ENCODE results near the gene EXOSC3. TPM values are rescaled to one million over a fixed set of nuclear protein-coding genes. Genes with fewer than 3 reads are reported as not detected.

Gene EXOSC3
- total and polyA plus RNA-seq, 2 of the 8 experiments (the other 6 are each of a cell fraction or from before 2014, with no cell fraction given), result 46.7 to 73.4 TPM

GRCh38 chr9:37730839-37731238, 54.0 kb downstream of the EXOSC3 start:
- no peak overlapping the region for H2AK5ac ChIP-seq (ENCODE audit: low read depth, low read length)
- H3K79me1 ChIP-seq (ENCODE audit: low read depth, low read length), result no peaks in the 10 kb centered on the region
- no peak overlapping the region for H2BK120ac ChIP-seq (replicated peaks; ENCODE audit: low read depth, low read length)
- 45% methylated on average over 5 of the region's 5 CpGs; no CpG with 5 or more reads in 1 of the 2 experiments for WGBS, 2 experiments (ENCODE audit: extremely low coverage in 1 of 2, insufficient coverage in 1 of 2, insufficient read length in 1 of 2, insufficient replicate concordance in 2 of 2, low coverage in 1 of 2, low lambda C conversion rate in 2 of 2, missing lambda C conversion rate in 1 of 2)
- H3K9me3 ChIP-seq (ENCODE audit: insufficient read depth in 2 of 2, low read depth in 1 of 2, low read length in 1 of 2), result no peaks in the 10 kb centered on the region
- H3K4me2 ChIP-seq (ENCODE audit: insufficient read depth in 1 of 2, low read depth in 2 of 2, low read length in 2 of 2), result peak overlapping the region; percentile 31 to 46; a peak in 2 of 4 replicates
- no peak overlapping the region for H4K91ac ChIP-seq (replicated peaks; ENCODE audit: insufficient read length, low read length)
- H3K23ac ChIP-seq (ENCODE audit: insufficient read length), result no peak overlapping the region
- no peak overlapping the region for H4K5ac ChIP-seq (ENCODE audit: insufficient read length, low read depth, low read length)
- no peak overlapping the region for H2BK5ac ChIP-seq (ENCODE audit: low read depth, low read length)
- H3K56ac ChIP-seq (replicated peaks; ENCODE audit: insufficient read length, low read depth, low read length), result no peak overlapping the region
- peak overlapping the region; percentile 97; the same call in 1 of the 2 replicates for H2AFZ ChIP-seq (ENCODE audit: low read length)
- ChIA-PET POLR2A (ENCODE audit: partially characterized antibody) (no interaction called here), CTCF (ENCODE audit: partially characterized antibody) (no interaction called here)
- FAIRE-seq (no peak), DNase-seq (ENCODE audit: low read depth in 1 of 2, low spot score in 2 of 2) (no peak)
- H3K36me3 ChIP-seq (ENCODE audit: control insufficient read depth in 2 of 4, insufficient read depth in 4 of 4, low read length in 3 of 4), result no peaks in the 10 kb centered on the region
- H4K20me1 ChIP-seq (replicated peaks in 1 of 2; ENCODE audit: control insufficient read depth in 1 of 2, insufficient read depth in 2 of 2, low read length in 2 of 2), result no peaks in the 10 kb centered on the region
- H3K4me3 ChIP-seq (ENCODE audit: extremely low read depth in 1 of 4, insufficient read depth in 2 of 4, low read depth in 3 of 4, low read length in 4 of 4), result peak overlapping the region in 1 of 4 experiments; percentile 2; a peak in 1 of 8 replicates
- no peak overlapping the region for H3K4ac ChIP-seq (replicated peaks; ENCODE audit: insufficient read length, low read depth, low read length)
- TF ChIP-seq MAFK (IDR thresholded peaks at IDR 0.05; ENCODE audit: low read depth, low read length), result no peak
- TF ChIP-seq USF2 (IDR thresholded peaks at IDR 0.05; ENCODE audit: low read length), result 0 out of 2 replicates have a peak, but pooled peaks have one; percentile 26
- no peak for TF ChIP-seq EGR1 (IDR thresholded peaks at IDR 0.05; ENCODE audit: borderline replicate concordance, low read depth, low read length)
- TF ChIP-seq POLR2A (IDR thresholded peaks at IDR 0.05; ENCODE audit: control extremely low read depth in 1 of 2, low read depth in 2 of 2, low read length in 2 of 2), result no peak
- no peaks in the 10 kb centered on the region for H3K79me2 ChIP-seq (ENCODE audit: control insufficient read depth in 1 of 2, insufficient read depth in 2 of 2, low read length in 2 of 2)
- H3K14ac ChIP-seq (ENCODE audit: insufficient read length), result no peak overlapping the region
- H3K27me3 ChIP-seq (replicated peaks in 1 of 4; ENCODE audit: control insufficient read depth in 3 of 4, extremely low read depth in 1 of 4, insufficient read depth in 3 of 4, low read length in 3 of 4), result no peaks in the 10 kb centered on the region
- H2BK12ac ChIP-seq (ENCODE audit: low read depth, low read length), result no peak overlapping the region
- no peak overlapping the region for H3K9ac ChIP-seq (replicated peaks in 1 of 4; ENCODE audit: extremely low read depth in 1 of 4, low read depth in 3 of 4, low read length in 3 of 4)
- 0 out of 2 replicates have a peak, but pooled peaks cover 1% of the 10 kb centered on the region for H3K23me2 ChIP-seq (ENCODE audit: low read depth, low read length)
- no peak overlapping the region for H3K27ac ChIP-seq (ENCODE audit: low read depth, low read length)
- no peak overlapping the region for H3K18ac ChIP-seq (ENCODE audit: extremely low read depth, low read length)
- H2BK15ac ChIP-seq (ENCODE audit: low read length), result no peak overlapping the region
- H3K4me1 ChIP-seq (replicated peaks in 1 of 4; ENCODE audit: control insufficient read depth in 3 of 4, insufficient read depth in 4 of 4, low read length in 3 of 4), result peaks cover 0 to 14% (median 3%) of the 10 kb centered on the region in 4 experiments; a peak in 4 of 7 replicates
- no peak overlapping the region for H4K8ac ChIP-seq (ENCODE audit: extremely low read depth, insufficient read depth, low read length)
- no peak overlapping the region for H2BK20ac ChIP-seq (ENCODE audit: low read length)
